IMR-90 (cell line): Measurements from ENCODE around the gene GALNT6. TPM values are rescaled to one million over a fixed set of nuclear protein-coding genes. Genes with fewer than 3 reads are reported as not detected.

Experiments
- ATAC-seq: fragments of 200-7000 bp; cut with Tn5 transposase; 2 replicates; pipeline ENCODE4 v1.9.1; 2020; ENCODE audit warnings: low read depth, mild to moderate bottlenecking, moderate library complexity
- BruUV-seq: library from RNA; stranded (reverse); fragments of 400-500 nt; replicated peaks from 2 replicates; lab custom pipeline; 2021; lab: Mats Ljungman, UMichigan
- CTCF ChIA-PET: fragments of 300-600 bp; formaldehyde crosslinking; extraction: SDS; loops from one replicate; lab custom pipeline; 2021; ENCODE audit warnings: antibody characterized with exemption; lab: Yijun Ruan, JAX
- POLR2A ChIA-PET: fragments of 300-600 bp; sonication (Branson Sonifier 250); formaldehyde crosslinking; loops from one replicate; lab custom pipeline; 2022; ENCODE audit warnings: antibody characterized with exemption; ENCODE audit not compliant: unreplicated experiment; lab: Charles Lee
- DNase-seq: peaks from one replicate; pipeline ENCODE4 v3.0.0; 2013
- H2AFZ ChIP-seq: replicated peaks from 2 replicates; pipeline ENCODE3; 2013; ENCODE audit warnings: low read length, mild to moderate bottlenecking; ENCODE audit not compliant: poor library complexity
- H2AK5ac ChIP-seq: 2 replicates; pipeline ENCODE4 v1.6.1; 2013; ENCODE audit warnings: low read depth, low read length, inconsistent platforms
- H2AK9ac ChIP-seq: replicated peaks from 2 replicates; pipeline ENCODE3; 2013; ENCODE audit warnings: mild to moderate bottlenecking, low read depth, low read length, moderate library complexity; ENCODE audit not compliant: poor library complexity
- H2BK120ac ChIP-seq: 2 replicates; pipeline ENCODE4 v1.6.1; 2013; ENCODE audit warnings: low read depth, low read length, inconsistent platforms
- H2BK15ac ChIP-seq: 3 replicates; pipeline ENCODE4 v1.6.1; 2013; ENCODE audit warnings: low read depth, low read length, inconsistent platforms
- H2BK20ac ChIP-seq: 2 replicates; pipeline ENCODE4 v1.6.1; 2013; ENCODE audit warnings: low read depth, mild to moderate bottlenecking, inconsistent platforms, low read length, moderate library complexity
- H2BK5ac ChIP-seq: 2 replicates; pipeline ENCODE4 v1.6.1; 2013; ENCODE audit warnings: mild to moderate bottlenecking, low read depth, low read length, inconsistent platforms; ENCODE audit not compliant: poor library complexity, severe bottlenecking
- H3K14ac ChIP-seq: replicated peaks from 2 replicates; pipeline ENCODE4 v1.6.1; 2013; ENCODE audit warnings: low read depth, low read length, inconsistent platforms
- H3K18ac ChIP-seq: 2 replicates; pipeline ENCODE4 v1.6.1; 2013; ENCODE audit warnings: low read depth, low read length, control low read depth
- H3K23ac ChIP-seq: 2 replicates; pipeline ENCODE4 v1.6.1; 2013; ENCODE audit warnings: low read depth, low read length, inconsistent platforms
- H3K27ac ChIP-seq: 2 replicates; pipeline ENCODE4 v1.5.1; 2013; ENCODE audit warnings: mild to moderate bottlenecking, control low read depth, low read length; ENCODE audit not compliant: insufficient read depth
- H3K27me3 ChIP-seq: 2 replicates; pipeline ENCODE4 v1.6.1; 2013; ENCODE audit warnings: low read length; ENCODE audit not compliant: control insufficient read depth, insufficient read depth
- H3K36me3 ChIP-seq: 2 replicates; pipeline ENCODE4 v1.6.1; 2013; ENCODE audit warnings: low read length, mixed read lengths; ENCODE audit not compliant: control insufficient read depth, insufficient read depth
- H3K4ac ChIP-seq: 2 replicates; pipeline ENCODE4 v1.6.1; 2013; ENCODE audit warnings: low read depth, low read length, inconsistent platforms
- H3K4me1 ChIP-seq: 2 replicates; pipeline ENCODE4 v1.6.1; 2013; ENCODE audit warnings: low read length, mixed read lengths; ENCODE audit not compliant: control insufficient read depth, insufficient read depth
- H3K4me2 ChIP-seq: 2 replicates; pipeline ENCODE4 v1.6.1; 2013; ENCODE audit warnings: low read depth, mild to moderate bottlenecking, control low read depth, low read length, moderate library complexity
- H3K4me3 ChIP-seq: 2 replicates; pipeline ENCODE4 v1.5.1; 2013; ENCODE audit warnings: low read depth, mild to moderate bottlenecking, control low read depth, low read length, moderate library complexity; ENCODE audit not compliant: insufficient read depth
- H3K56ac ChIP-seq: 2 replicates; pipeline ENCODE4 v1.6.1; 2013; ENCODE audit warnings: low read length, inconsistent platforms; ENCODE audit not compliant: insufficient read depth; ENCODE audit errors: extremely low read depth
- H3K79me1 ChIP-seq, 2 experiments: 2 replicates each; pipeline ENCODE4 v1.6.1; 2013; ENCODE audit warnings: low read length in 2 of 2, inconsistent platforms in 1 of 2, low read depth in 1 of 2
- H3K9ac ChIP-seq: 2 replicates; pipeline ENCODE4 v1.6.1; 2013; ENCODE audit warnings: low read depth, low read length, control low read depth
- H3K9me1 ChIP-seq: 2 replicates; pipeline ENCODE4 v1.6.1; 2013; ENCODE audit warnings: low read length, inconsistent platforms; ENCODE audit not compliant: insufficient read depth
- H3K9me3 ChIP-seq: 2 replicates; pipeline ENCODE4 v1.6.1; 2013; ENCODE audit warnings: low read length; ENCODE audit not compliant: control insufficient read depth, insufficient read depth
- H4K20me1 ChIP-seq: 2 replicates; pipeline ENCODE4 v1.6.1; 2013; ENCODE audit warnings: low read length, inconsistent platforms; ENCODE audit not compliant: insufficient read depth
- H4K5ac ChIP-seq: 2 replicates; pipeline ENCODE4 v1.6.1; 2013; ENCODE audit warnings: mild to moderate bottlenecking, low read depth, low read length, control low read depth
- H4K8ac ChIP-seq, 2 experiments: 2 replicates each; pipeline ENCODE4 v1.6.1; 2013; ENCODE audit warnings: low read depth in 2 of 2, low read length in 2 of 2, control low read depth in 1 of 2, inconsistent platforms in 1 of 2
- H4K91ac ChIP-seq: 2 replicates; pipeline ENCODE4 v1.6.1; 2013; ENCODE audit warnings: low read depth, low read length, inconsistent platforms; ENCODE audit not compliant: insufficient read depth
- CHD1 ChIP-seq: IDR thresholded peaks from 2 replicates; pipeline ENCODE4 v1.6.1; 2012; ENCODE audit warnings: low read depth, low read length, improper control_type of control experiment
- CTCF ChIP-seq: conservative IDR thresholded peaks from 2 replicates; pipeline ENCODE4 v1.5.1; 2012; ENCODE audit warnings: mild to moderate bottlenecking, low read depth, low read length, improper control_type of control experiment
- POLR2A ChIP-seq: IDR thresholded peaks from 2 replicates; pipeline ENCODE4 v1.6.1; 2012; ENCODE audit warnings: mild to moderate bottlenecking, low read depth, low read length
- SMC3 ChIP-seq: fragments of 150-350 bp; IDR thresholded peaks from 2 replicates; pipeline ENCODE4 v1.6.1; 2016; ENCODE audit warnings: low read depth, mild to moderate bottlenecking, antibody characterized with exemption, low read length, moderate library complexity
- WGBS, 2 experiments: methylation state at CpG; one replicate each; pipeline versions ENCODE4 v1.1.5 to v1.1.7; 2013; ENCODE audit warnings: missing lambda C conversion rate in 2 of 2; ENCODE audit not compliant: insufficient read length in 1 of 2; ENCODE audit errors: extremely low coverage in 2 of 2; 5-methylcytosine and 5-hydroxymethylcytosine counted together
- dilution Hi-C: fragments of 300-500 bp; cut with HindIII; formaldehyde crosslinking; loops from one replicate; pipeline ENCODE4 v1.14.3; 2018; ENCODE audit warnings: low sequenced_read_pairs; ENCODE audit not compliant: unreplicated experiment
- in situ Hi-C: fragments of 300-500 bp; cut with MboI; formaldehyde crosslinking; loops from 3 replicates; pipeline ENCODE4 v1.14.3; 2019; ENCODE audit warnings: low sequenced_read_pairs, inconsistent platforms, mixed read lengths
- intact Hi-C: fragments of 100-400 bp; cut with micrococcal nuclease; formaldehyde crosslinking; loops from 2 replicates; pipeline ENCODE4 v1.10.0; 2022
- polyA plus RNA-seq, 3 experiments: library from polyadenylated mRNA; depleted of rRNA; stranded (reverse); fragments of >200 nt; gene quantifications; 2 replicates each; pipeline ENCODE4 v1.2.3, GENCODE V29; 2012; ENCODE audit warnings: low replicate concordance in 1 of 3
- total RNA-seq: library from RNA; depleted of rRNA; stranded (reverse); fragments of >200 nt; gene quantifications from 2 replicates; pipeline ENCODE4 v1.2.3, GENCODE V29; 2012

The GALNT6 gene
- total and polyA plus RNA-seq, 2 of the 4 experiments (the other 2 are of a cell fraction), result 17.1 to 23.7 TPM

GRCh38 chr12:51320695-51321320 lies 70.4 kb downstream of the GALNT6 start:
- Histone ChIP-seq H4K91ac (no peak overlapping the region), H2BK5ac (no peak overlapping the region), H3K9me1 (no peaks in the 10 kb centered on the region), H4K5ac (peak overlapping the region; percentile 54; the same call in 1 of the 2 replicates), H3K18ac (no peak overlapping the region), H3K9me3 (no peaks in the 10 kb centered on the region), H3K4me3 (no peak overlapping the region), H2BK20ac (no peak overlapping the region), H4K8ac (0 out of 4 replicates have a peak overlapping the region, but pooled peaks of 1 of the 2 experiments have one; percentile 8), H3K56ac (no peak overlapping the region), H3K27me3 (no peaks in the 10 kb centered on the region), H2AK5ac (no peak overlapping the region), H3K4me1 (peaks cover 3% of the 10 kb centered on the region), H3K23ac (peak overlapping the region; percentile 16; the same call in 1 of the 2 replicates), H2BK120ac (no peak overlapping the region), H2AFZ (peak overlapping the region; percentile 77), H3K36me3 (no peaks in the 10 kb centered on the region), H4K20me1 (no peaks in the 10 kb centered on the region), H2BK15ac (no peak overlapping the region), H3K27ac (no peak overlapping the region), H3K14ac (peak overlapping the region; percentile 2; the same call in 1 of the 2 replicates), H2AK9ac (no peak overlapping the region), H3K9ac (no peak overlapping the region), H3K79me1 (no peaks in the 10 kb centered on the region), H3K4ac (0 out of 2 replicates have a peak overlapping the region, but pooled peaks have one; percentile 39), H3K4me2 (no peak overlapping the region)
- ChIA-PET CTCF (interaction anchor here (0.9 to 3.5 kb wide), 2 partner anchors 21 to 44 kb away, joined by 8 to 16 read pairs; no protein-coding TSS in a partner anchor), POLR2A (interaction anchor here (0.6 kb wide), 2 partner anchors 12 to 493 kb away, joined by 4 to 8 read pairs; no protein-coding TSS in a partner anchor)
- TF ChIP-seq POLR2A, result no peak
- no peak for TF ChIP-seq CHD1
- TF ChIP-seq CTCF, result no peak
- no peak for TF ChIP-seq SMC3
- dilution Hi-C loops (no loop called here), in situ Hi-C loops (no loop called here), intact Hi-C loops (no loop called here)
- WGBS, 2 experiments, result no CpG with 5 or more reads among the region's 3 CpGs
- BruUV-seq, result no TSS peak
- DNase-seq (peak; percentile 26), ATAC-seq (0 out of 2 replicates have a peak, but pooled peaks have one; percentile 17)
